GM21390 (cell line): Measurements from ENCODE around the gene LPA.

ENCODE experiments used
- ATAC-seq: cut with Tn5 transposase; IDR thresholded peaks from one replicate; pipeline ENCODE4 v1.9.1; 2021; ENCODE audit not compliant: unreplicated experiment

Gene LPA

GRCh38 chr6:160519133-160519532 is 144.9 kb downstream of the LPA start:
- no peak for ATAC-seq

GRCh38 chr6:160513836-160514235 is 150.2 kb downstream of the LPA start:
- no peak for ATAC-seq

GRCh38 chr6:160510976-160511617 is 153.0 kb downstream of the LPA start:
- no peak for ATAC-seq

GRCh38 chr6:160510199-160510598 is 153.9 kb downstream of the LPA start:
- ATAC-seq, result no peak

- no peak for ATAC-seq
Measured at GRCh38 chr6:160509610-160510009, 154.5 kb downstream of the LPA start.

GRCh38 chr6:160508599-160508998 is 155.5 kb downstream of the LPA start:
- no peak for ATAC-seq

GRCh38 chr6:160507420-160507819 is 156.7 kb downstream of the LPA start:
- no peak for ATAC-seq

- ATAC-seq, result no peak
Measured at GRCh38 chr6:160505970-160506369, 158.1 kb downstream of the LPA start.

- no peak for ATAC-seq
Measured at GRCh38 chr6:160500639-160501038, 163.4 kb downstream of the LPA start.

- no peak for ATAC-seq
Measured at GRCh38 chr6:160494576-160494975, 169.5 kb downstream of the LPA start.

- ATAC-seq, result no peak
Measured at GRCh38 chr6:160489091-160489490, 175.0 kb downstream of the LPA start.

GRCh38 chr6:160487116-160487515 is 177.0 kb downstream of the LPA start:
- no peak for ATAC-seq
